AG10803 (cell line): ENCODE data around the gene ZNF579.

Experiments used
- DNase-seq: peaks from one replicate; pipeline ENCODE4 v3.0.0; 2010; ENCODE audit warnings: low read depth
- H3K4me3 ChIP-seq: 2 replicates; pipeline ENCODE4 v1.5.1; 2011; ENCODE audit warnings: mild to moderate bottlenecking, low read length, control low read depth
- TF ChIP-seq, protein P1 (sequence below): conservative IDR thresholded peaks from 2 replicates; pipeline ENCODE4 v1.5.1; 2011; ENCODE audit warnings: mild to moderate bottlenecking, low read length, control low read depth, inconsistent platforms

ZNF579 gene, protein sequence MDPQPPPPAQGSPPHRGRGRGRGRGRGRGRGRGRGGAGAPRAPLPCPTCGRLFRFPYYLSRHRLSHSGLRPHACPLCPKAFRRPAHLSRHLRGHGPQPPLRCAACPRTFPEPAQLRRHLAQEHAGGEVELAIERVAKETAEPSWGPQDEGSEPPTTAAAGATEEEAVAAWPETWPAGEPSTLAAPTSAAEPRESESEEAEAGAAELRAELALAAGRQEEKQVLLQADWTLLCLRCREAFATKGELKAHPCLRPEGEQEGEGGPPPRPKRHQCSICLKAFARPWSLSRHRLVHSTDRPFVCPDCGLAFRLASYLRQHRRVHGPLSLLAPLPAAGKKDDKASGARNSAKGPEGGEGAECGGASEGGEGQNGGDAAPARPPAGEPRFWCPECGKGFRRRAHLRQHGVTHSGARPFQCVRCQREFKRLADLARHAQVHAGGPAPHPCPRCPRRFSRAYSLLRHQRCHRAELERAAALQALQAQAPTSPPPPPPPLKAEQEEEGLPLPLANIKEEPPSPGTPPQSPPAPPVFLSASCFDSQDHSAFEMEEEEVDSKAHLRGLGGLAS

DNA sequence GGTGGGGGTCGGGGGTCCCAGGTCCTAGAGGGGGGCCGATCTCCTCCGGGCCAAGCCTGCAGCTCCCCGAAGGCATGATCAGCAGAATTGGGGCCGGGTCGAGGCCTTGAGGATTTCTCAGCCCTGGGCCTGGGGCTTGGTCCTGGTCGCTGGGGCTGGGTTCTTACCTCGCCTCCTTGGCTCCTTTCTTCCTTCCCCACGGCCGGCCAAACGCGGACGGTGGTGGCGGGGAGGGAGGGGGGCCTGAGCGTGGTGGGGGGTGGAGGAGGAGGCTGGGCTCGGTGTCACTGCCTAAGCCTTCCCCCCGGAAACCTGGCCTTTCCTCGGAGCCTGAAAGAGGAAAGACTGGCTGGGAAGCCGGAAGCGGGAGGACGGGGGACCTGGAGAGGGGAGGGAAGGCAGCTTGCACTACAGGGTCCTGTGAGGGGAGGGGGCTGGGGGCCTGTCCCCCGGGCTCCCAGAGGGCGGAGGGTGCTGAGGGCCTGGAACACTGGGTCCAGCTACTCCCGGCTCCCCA lies at the start of gene ZNF579:
Gene ZNF579, minus strand, starts transcription at position 221 of the 517 bp plus-strand sequence. CDS start 1,209 bp downstream, outside the sequence.
- peak within 1 kb of the TSS; percentile 93 for H3K4me3 ChIP-seq
- DNase-seq = peak; percentile 89
- TF ChIP-seq, protein P1, sequence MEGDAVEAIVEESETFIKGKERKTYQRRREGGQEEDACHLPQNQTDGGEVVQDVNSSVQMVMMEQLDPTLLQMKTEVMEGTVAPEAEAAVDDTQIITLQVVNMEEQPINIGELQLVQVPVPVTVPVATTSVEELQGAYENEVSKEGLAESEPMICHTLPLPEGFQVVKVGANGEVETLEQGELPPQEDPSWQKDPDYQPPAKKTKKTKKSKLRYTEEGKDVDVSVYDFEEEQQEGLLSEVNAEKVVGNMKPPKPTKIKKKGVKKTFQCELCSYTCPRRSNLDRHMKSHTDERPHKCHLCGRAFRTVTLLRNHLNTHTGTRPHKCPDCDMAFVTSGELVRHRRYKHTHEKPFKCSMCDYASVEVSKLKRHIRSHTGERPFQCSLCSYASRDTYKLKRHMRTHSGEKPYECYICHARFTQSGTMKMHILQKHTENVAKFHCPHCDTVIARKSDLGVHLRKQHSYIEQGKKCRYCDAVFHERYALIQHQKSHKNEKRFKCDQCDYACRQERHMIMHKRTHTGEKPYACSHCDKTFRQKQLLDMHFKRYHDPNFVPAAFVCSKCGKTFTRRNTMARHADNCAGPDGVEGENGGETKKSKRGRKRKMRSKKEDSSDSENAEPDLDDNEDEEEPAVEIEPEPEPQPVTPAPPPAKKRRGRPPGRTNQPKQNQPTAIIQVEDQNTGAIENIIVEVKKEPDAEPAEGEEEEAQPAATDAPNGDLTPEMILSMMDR = no peak

DNA sequence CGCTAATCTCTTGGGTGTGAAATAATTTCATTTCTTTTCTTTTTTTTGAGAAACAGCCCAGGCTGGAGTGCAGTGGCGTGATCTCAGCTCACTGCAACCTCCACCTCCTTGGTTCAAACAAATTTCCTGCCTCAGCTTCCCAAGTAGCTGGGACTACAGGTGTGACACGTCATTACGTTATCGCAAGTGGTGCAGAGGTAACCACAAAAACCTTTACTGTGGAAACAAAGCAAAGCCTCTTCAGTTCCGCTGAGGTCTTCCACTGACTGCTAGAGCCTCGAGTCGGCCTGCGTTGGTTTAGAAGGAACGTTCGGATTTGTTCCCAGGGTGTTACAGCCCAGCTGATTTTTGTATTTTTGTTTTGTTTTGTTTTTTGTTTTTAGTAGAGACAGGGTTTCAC lies 45.7 kb upstream of the ZNF579 start:
- no peak for DNase-seq
- TF ChIP-seq, protein P1 = no peak
- H3K4me3 ChIP-seq = no peak overlapping the region

DNA sequence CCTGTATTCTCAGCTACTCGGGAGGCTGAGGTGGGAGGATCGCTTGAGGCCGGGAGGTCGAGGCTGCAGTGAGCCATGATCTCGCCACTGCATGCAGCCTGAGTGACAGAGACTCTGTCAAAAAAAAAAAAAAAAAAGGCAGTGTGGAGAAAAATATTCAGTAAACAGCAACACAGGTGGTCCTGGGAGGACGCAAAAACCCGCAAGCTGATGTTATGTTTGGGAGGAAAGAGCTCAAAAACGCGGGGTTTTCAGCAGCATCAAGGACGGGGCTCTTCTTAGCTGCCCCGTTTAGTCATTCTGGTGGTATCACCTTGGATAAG lies 44.3 kb upstream of the ZNF579 start:
- peak overlapping the region; percentile 75 for H3K4me3 ChIP-seq
- TF ChIP-seq, protein P1 = no peak
- no peak for DNase-seq

DNA sequence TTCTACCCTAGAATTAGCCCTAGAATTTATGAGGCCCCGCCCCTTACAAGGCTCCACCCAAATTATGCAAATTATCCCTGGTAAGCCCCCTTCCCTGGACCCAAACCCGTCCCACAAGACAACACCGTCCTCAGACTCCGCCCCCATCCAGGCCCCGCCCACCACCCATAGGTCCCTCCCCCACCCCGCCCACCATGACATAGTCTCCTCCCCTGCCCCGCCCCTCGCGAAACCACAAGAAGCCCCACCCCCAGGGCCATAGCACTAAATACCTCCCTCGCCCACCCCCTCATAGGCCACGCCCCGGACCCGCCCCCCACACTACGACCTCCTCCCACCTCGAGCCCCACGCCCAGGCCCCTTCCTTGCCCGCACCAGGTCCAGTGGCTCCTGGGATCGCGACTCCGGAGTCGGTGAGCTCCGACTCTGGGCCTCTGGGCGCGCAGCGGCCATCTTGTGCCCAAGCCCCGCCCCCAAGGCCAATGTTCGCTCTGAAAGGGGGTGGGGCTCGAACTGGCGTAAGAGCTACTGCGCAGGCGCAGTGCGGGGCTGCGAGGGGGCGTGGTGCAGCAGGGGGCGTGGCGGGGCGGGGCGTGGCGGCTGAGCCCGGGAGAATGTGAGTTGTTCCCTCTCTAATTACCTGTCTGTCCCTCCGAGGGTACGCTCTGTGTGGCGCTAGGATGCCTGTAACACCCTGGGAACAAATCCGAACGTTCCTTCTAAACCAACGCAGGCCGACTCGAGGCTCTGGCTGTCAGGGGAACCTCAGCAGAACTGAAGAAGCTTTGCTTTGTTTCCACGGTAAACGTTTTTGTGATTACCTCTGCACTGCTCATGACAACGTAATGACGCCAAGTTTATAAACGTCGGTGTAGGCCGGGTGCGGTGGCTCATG lies 43.7 kb upstream of the ZNF579 start, which contains the start of gene ZNF784:
Gene ZNF784, minus strand, starts transcription at position 458 of the 895 bp plus-strand sequence. Its CDS starts 5 bp downstream, at position 453.
- H3K4me3 ChIP-seq = peak within 1 kb of the TSS; percentile 75

DNA sequence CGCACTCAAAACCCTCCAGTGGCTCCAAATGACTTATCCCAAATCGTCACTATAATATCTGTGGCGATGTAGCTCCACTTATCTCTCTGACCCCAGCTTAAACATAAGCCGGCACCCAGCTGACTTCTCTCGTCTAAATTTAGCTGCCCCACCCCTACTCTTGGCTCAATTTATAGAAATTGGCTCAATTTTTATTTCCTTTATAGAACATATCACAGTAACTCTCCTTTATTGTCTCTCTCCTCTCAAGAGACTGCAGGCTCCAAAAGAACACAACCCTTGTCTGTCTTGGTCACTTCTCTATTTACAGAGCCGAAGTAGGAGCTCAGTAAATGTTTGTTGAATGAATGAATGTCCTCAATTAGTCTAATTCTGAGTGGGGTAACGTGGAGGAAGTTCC lies 42.9 kb upstream of the ZNF579 start:
- peak overlapping the region; percentile 40 for H3K4me3 ChIP-seq
- TF ChIP-seq, protein P1 = no peak
- DNase-seq = no peak

More for the DNA sequence above, 43.7 kb upstream of the ZNF579 start, which contains the start of gene ZNF784:
- TF ChIP-seq, protein P1 = no peak
- DNase-seq = peak; percentile 88

DNA sequence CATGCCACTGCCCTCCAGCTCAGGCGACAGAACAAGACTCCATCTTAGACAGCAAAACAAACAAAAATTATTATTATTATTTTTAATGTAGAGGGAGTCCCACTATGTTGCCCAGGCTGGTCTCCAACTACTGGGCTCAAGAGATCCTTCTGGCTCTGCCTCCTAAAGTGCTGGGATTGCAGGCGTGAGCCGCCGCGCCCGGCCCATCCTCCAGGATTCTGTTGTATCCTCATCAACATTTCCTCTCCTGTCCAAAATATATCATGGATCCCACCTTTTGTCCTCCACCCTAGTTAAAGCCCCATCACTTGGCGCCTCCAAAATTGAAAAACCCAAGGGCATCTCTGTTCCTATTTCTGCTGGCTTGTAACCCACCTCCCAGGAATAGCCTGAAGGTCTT lies 42.5 kb upstream of the ZNF579 start:
- TF ChIP-seq, protein P1 = no peak
- H3K4me3 ChIP-seq = no peak overlapping the region
- DNase-seq = no peak
